Measurements from ENCODE around the gene EPHA4.

GRCh38 chr2:221448057-221448843 is 123.9 kb downstream of the EPHA4 start:
- TF ChIP-seq POLR2A (IDR thresholded peaks at IDR 0.05): no peak
- no peak for TF ChIP-seq CTCF (IDR thresholded peaks at IDR 0.05)
- no peak for TF ChIP-seq POLR2AphosphoS5 (IDR thresholded peaks at IDR 0.05; ENCODE audit: insufficient read depth in 1 of 2, low read depth in 1 of 2)

Measured in vagina (tissue), 2 donors.